GM18519 (cell line): ENCODE data around the gene SIRPB1.
"Not testable (repeated sequence)": the region's sequence is repeated elsewhere in the genome, so short reads cannot be mapped to it uniquely, and the experiment has no call there.

ENCODE experiments used
- ATAC-seq: cut with Tn5 transposase; IDR thresholded peaks from one replicate; pipeline ENCODE4 v1.9.1; 2021; ENCODE audit warnings: mild to moderate bottlenecking, moderate library complexity; ENCODE audit not compliant: unreplicated experiment, low FRiP score

The SIRPB1 gene

GRCh38 chr20:1619861-1620444 lies at the start of gene SIRPB1:
SIRPB1 (minus strand) TSS chr20:1620009; CDS start chr20:1619944, 65 bp downstream.
- no peak for ATAC-seq

GRCh38 chr20:1669304-1669703 lies 49.5 kb upstream of the SIRPB1 start:
- ATAC-seq, result no peak

- ATAC-seq, result no peak
Observed at GRCh38 chr20:1667502-1668085, 47.8 kb upstream of the SIRPB1 start.

GRCh38 chr20:1666802-1667201 lies 47.0 kb upstream of the SIRPB1 start:
- ATAC-seq, result no peak

GRCh38 chr20:1665345-1665744 lies 45.5 kb upstream of the SIRPB1 start:
- ATAC-seq, result no peak

GRCh38 chr20:1664911-1665310 lies 45.1 kb upstream of the SIRPB1 start:
- ATAC-seq, result no peak

- no peak for ATAC-seq
Observed at GRCh38 chr20:1663917-1664316, 44.1 kb upstream of the SIRPB1 start.

GRCh38 chr20:1661542-1662299 lies 41.9 kb upstream of the SIRPB1 start:
- no peak for ATAC-seq

- ATAC-seq, result no peak
Observed at GRCh38 chr20:1660246-1660645, 40.4 kb upstream of the SIRPB1 start.

GRCh38 chr20:1657556-1658334 lies 37.9 kb upstream of the SIRPB1 start, which contains the start of gene SIRPG:
SIRPG (minus strand) TSS chr20:1657779; CDS start chr20:1657714, 65 bp downstream.
- no peak for ATAC-seq

- no peak for ATAC-seq
Observed at GRCh38 chr20:1656844-1657243, 37.0 kb upstream of the SIRPB1 start.

- ATAC-seq, result no peak
Observed at GRCh38 chr20:1654996-1655395, 35.2 kb upstream of the SIRPB1 start.

GRCh38 chr20:1652960-1653359 lies 33.2 kb upstream of the SIRPB1 start:
- ATAC-seq, result no peak

GRCh38 chr20:1652104-1652503 lies 32.3 kb upstream of the SIRPB1 start:
- ATAC-seq, result no peak

GRCh38 chr20:1651268-1652058 lies 31.7 kb upstream of the SIRPB1 start:
- ATAC-seq, result no peak

GRCh38 chr20:1648101-1648500 lies 28.3 kb upstream of the SIRPB1 start:
- ATAC-seq, result no peak

GRCh38 chr20:1646975-1647431 lies 27.2 kb upstream of the SIRPB1 start:
- no peak for ATAC-seq

GRCh38 chr20:1644101-1644962 lies 24.5 kb upstream of the SIRPB1 start:
- no peak for ATAC-seq

GRCh38 chr20:1638643-1639042 lies 18.8 kb upstream of the SIRPB1 start:
- ATAC-seq, result not testable (repeated sequence)
